ENCODE data around the gene ZNF672.

- TF ChIP-seq, protein P1, sequence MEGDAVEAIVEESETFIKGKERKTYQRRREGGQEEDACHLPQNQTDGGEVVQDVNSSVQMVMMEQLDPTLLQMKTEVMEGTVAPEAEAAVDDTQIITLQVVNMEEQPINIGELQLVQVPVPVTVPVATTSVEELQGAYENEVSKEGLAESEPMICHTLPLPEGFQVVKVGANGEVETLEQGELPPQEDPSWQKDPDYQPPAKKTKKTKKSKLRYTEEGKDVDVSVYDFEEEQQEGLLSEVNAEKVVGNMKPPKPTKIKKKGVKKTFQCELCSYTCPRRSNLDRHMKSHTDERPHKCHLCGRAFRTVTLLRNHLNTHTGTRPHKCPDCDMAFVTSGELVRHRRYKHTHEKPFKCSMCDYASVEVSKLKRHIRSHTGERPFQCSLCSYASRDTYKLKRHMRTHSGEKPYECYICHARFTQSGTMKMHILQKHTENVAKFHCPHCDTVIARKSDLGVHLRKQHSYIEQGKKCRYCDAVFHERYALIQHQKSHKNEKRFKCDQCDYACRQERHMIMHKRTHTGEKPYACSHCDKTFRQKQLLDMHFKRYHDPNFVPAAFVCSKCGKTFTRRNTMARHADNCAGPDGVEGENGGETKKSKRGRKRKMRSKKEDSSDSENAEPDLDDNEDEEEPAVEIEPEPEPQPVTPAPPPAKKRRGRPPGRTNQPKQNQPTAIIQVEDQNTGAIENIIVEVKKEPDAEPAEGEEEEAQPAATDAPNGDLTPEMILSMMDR (IDR thresholded peaks at IDR 0.05 in 2 of 3, conservative IDR thresholded peaks at IDR 0.05 in 1 of 3; ENCODE audit: borderline replicate concordance in 1 of 3, insufficient read depth in 1 of 3, low read depth in 2 of 3, low read length in 2 of 3): no peak
- TF ChIP-seq SP1 (IDR thresholded peaks at IDR 0.05; ENCODE audit: low read depth): no peak
- no peak for TF ChIP-seq POLR2A (IDR thresholded peaks at IDR 0.05; ENCODE audit: borderline replicate concordance, extremely low read depth, insufficient read depth, insufficient read length)
- TF ChIP-seq POLR2AphosphoS5 (IDR thresholded peaks at IDR 0.05; ENCODE audit: low read depth, low read length): no peak
- TF ChIP-seq ZNF274 (IDR thresholded peaks at IDR 0.05; ENCODE audit: low read depth, low read length): no peak
- no peak for TF ChIP-seq YY1 (IDR thresholded peaks at IDR 0.05; ENCODE audit: extremely low read depth, insufficient replicate concordance, low read depth, low read length)
These were observed 21.0 kb upstream of the ZNF672 start for GRCh38 chr1:248817065-248817464.
